HG02943 (cell line): Measurements from ENCODE around the gene DYRK2.

ENCODE experiments used
- ATAC-seq: cut with Tn5 transposase; IDR thresholded peaks from one replicate; pipeline ENCODE4 v1.9.1; 2021; ENCODE audit warnings: mild to moderate bottlenecking, low read depth, moderate library complexity; ENCODE audit not compliant: unreplicated experiment

The DYRK2 gene

GRCh38 chr12:67645126-67645525, 3.4 kb upstream of the DYRK2 start:
- ATAC-seq, result no peak

- no peak for ATAC-seq
These were observed 2.9 kb upstream of the DYRK2 start for GRCh38 chr12:67645601-67646000.

GRCh38 chr12:67646775-67647174, 1.8 kb upstream of the DYRK2 start:
- no peak for ATAC-seq

GRCh38 chr12:67647181-67647798, 1.3 kb upstream of the DYRK2 start:
- ATAC-seq, result no peak

- no peak for ATAC-seq
These were observed 585 bp upstream of the DYRK2 start for GRCh38 chr12:67647799-67648520.

GRCh38 chr12:67649261-67649569, 670 bp downstream of the DYRK2 start:
- peak; percentile 30 for ATAC-seq

GRCh38 chr12:67649570-67650387, 1.2 kb downstream of the DYRK2 start:
- ATAC-seq, result peak; percentile 11

- no peak for ATAC-seq
These were observed 2.0 kb downstream of the DYRK2 start for GRCh38 chr12:67650388-67651131.

GRCh38 chr12:67651132-67651695, 2.7 kb downstream of the DYRK2 start:
- no peak for ATAC-seq

- no peak for ATAC-seq
These were observed 7.3 kb downstream of the DYRK2 start for GRCh38 chr12:67655829-67656228.

- ATAC-seq, result no peak
These were observed 7.7 kb downstream of the DYRK2 start for GRCh38 chr12:67656251-67656650.

- ATAC-seq, result no peak
These were observed 9.9 kb downstream of the DYRK2 start for GRCh38 chr12:67658486-67658885.

GRCh38 chr12:67659292-67659691, 10.7 kb downstream of the DYRK2 start:
- no peak for ATAC-seq

- ATAC-seq, result no peak
These were observed 12.9 kb downstream of the DYRK2 start for GRCh38 chr12:67661311-67662021.

- no peak for ATAC-seq
These were observed 14.5 kb downstream of the DYRK2 start for GRCh38 chr12:67662910-67663538.

GRCh38 chr12:67664171-67664570, 15.6 kb downstream of the DYRK2 start:
- no peak for ATAC-seq

- no peak for ATAC-seq
These were observed 17.1 kb downstream of the DYRK2 start for GRCh38 chr12:67665679-67666078.

GRCh38 chr12:67666605-67667004, 18.1 kb downstream of the DYRK2 start:
- ATAC-seq, result no peak

GRCh38 chr12:67667276-67668073, 18.9 kb downstream of the DYRK2 start:
- no peak for ATAC-seq
